Stomach (tissue), 9 donors: ENCODE measurements around the gene WDR4. TPM values are rescaled to one million over a fixed set of nuclear protein-coding genes. Genes with fewer than 3 reads are reported as not detected.

Experiments used
- DNase-seq, 2 donors: peaks; one replicate each; pipeline versions ENCODE4 v3.0.0 to v3.0.0-alpha.2; 2013 to 2019
- H3K27ac ChIP-seq, 5 donors: fragments of 200-600 bp in 4 of 5; sonication (generic) in 4 of 5; one replicate each; pipeline ENCODE4 v1.5.1; 2013 to 2019; ENCODE audit warnings: mild to moderate bottlenecking in 1 of 5, moderate library complexity in 1 of 5
- H3K27me3 ChIP-seq, 3 donors: fragments of 200-600 bp; sonication (generic); one replicate each; pipeline ENCODE4 v1.5.1; 2017 to 2019; ENCODE audit warnings: mixed run types in 1 of 3
- H3K36me3 ChIP-seq, 4 donors: fragments of 200-600 bp; sonication (generic); 1 replicate in 3 of 4; 2 replicates in 1 of 4; pipeline ENCODE4 v1.5.1; 2016 to 2019
- H3K4me1 ChIP-seq, 4 donors: fragments of 200-600 bp; sonication (generic); one replicate each; pipeline ENCODE4 v1.5.1; 2016 to 2019
- H3K4me3 ChIP-seq, 4 donors: fragments of 200-600 bp; sonication (generic) in 3 of 4; one replicate each; pipeline ENCODE4 v1.5.1; 2016 to 2019; ENCODE audit warnings: mild to moderate bottlenecking in 1 of 4
- H3K9me3 ChIP-seq, 4 donors: fragments of 200-600 bp; sonication (generic); one replicate each; pipeline ENCODE4 v1.5.1; 2016 to 2019
- CTCF ChIP-seq, 7 experiments: fragments of 450-650 bp in 4 of 7; fragments of 200-600 bp in 3 of 7; sonication (generic) in 3 of 7; IDR thresholded peaks; one replicate each; pipeline ENCODE4 v1.5.1; 2016 to 2019; ENCODE audit warnings: antibody characterized with exemption in 7 of 7, control low read depth in 2 of 7, mild to moderate bottlenecking in 1 of 7
- EP300 ChIP-seq: sonication (generic); formaldehyde crosslinking; IDR thresholded peaks from one replicate; pipeline ENCODE4 v1.6.1; 2017; ENCODE audit warnings: antibody characterized with exemption
- POLR2A ChIP-seq, 4 donors: fragments of 450-650 bp; IDR thresholded peaks; one replicate each; pipeline ENCODE4 v1.6.1; 2016; ENCODE audit warnings: antibody characterized with exemption in 4 of 4, control low read depth in 2 of 4, mild to moderate bottlenecking in 1 of 4, moderate library complexity in 1 of 4
- POLR2AphosphoS5 ChIP-seq, 3 donors: sonication (generic); formaldehyde crosslinking; IDR thresholded peaks; one replicate each; pipeline ENCODE4 v1.6.1; 2016; ENCODE audit warnings: antibody characterized with exemption in 3 of 3
- WGBS, 5 donors: extraction: QIAGEN DNeasy Blood & Tissue Kit in 3 of 5; methylation state at CpG; one replicate each; pipeline versions ENCODE4 v1.1.5 to v1.1.7; 2013 to 2018; 5-methylcytosine and 5-hydroxymethylcytosine counted together
- intact Hi-C: fragments of 100-400 bp; cut with DNase I; formaldehyde crosslinking; loops from one replicate; pipeline ENCODE4 v1.15.1; 2023; ENCODE audit warnings: low total_unique reads
- polyA plus RNA-seq, 3 donors: library from polyadenylated mRNA; stranded (reverse); fragments of 200-250 nt; gene quantifications; one replicate each; pipeline ENCODE4 v1.2.3, GENCODE V29; 2013
- total RNA-seq, 5 donors: library from RNA; depleted of rRNA; stranded (reverse); fragments of >200 nt; gene quantifications; one replicate each; pipeline versions ENCODE4 v1.1.0 to v1.2.3, GENCODE V29; 2014 to 2016
- donor health status: healthy with polysubstance abuse.
- donor health status: Bipolar disorder and iron deficiency.
- donor health status: healthy.

Gene WDR4
- total and polyA plus RNA-seq, 8 donors, result 7.5 to 285 (median 9.5) TPM

DNA sequence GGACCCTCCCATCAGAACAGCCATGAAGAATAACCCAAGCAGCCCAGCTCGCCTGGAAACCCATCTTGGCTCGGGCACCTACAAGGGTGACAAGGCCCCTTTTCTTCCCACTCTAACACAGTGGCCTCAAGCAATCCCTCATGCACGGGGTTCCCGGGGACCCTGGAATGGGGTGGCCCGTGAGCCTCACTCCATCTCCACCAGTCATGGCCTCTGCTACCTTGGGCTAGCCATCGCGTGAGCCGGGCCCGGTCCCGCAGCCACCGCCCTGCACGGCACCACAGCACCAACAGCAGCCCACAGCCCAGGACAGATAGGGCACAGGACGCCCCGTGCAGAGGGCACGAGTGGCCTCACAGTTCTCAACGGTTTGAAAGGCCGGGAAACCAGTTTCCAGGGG lies 19.0 kb downstream of the WDR4 start:
- 91 to 98% (median 93%) methylated on average over 16 to 17 of the region's 17 CpGs for WGBS, 5 donors
- H3K9me3 ChIP-seq, result no peaks in the 10 kb centered on the region
- no peak for DNase-seq
- H3K4me1 ChIP-seq, result peaks cover 0 to 13% (median 0%) of the 10 kb centered on the region in 4 donors
- TF ChIP-seq EP300, result no peak
- peaks cover 66 to 97% (median 94%) of the 10 kb centered on the region in 4 donors for H3K36me3 ChIP-seq
- no peak overlapping the region for H3K27ac ChIP-seq
- intact Hi-C loops, result no loop called here
- H3K4me3 ChIP-seq, result no peak overlapping the region
- no peaks in the 10 kb centered on the region for H3K27me3 ChIP-seq

GRCh38 chr21:42859891-42860230 lies 19.5 kb downstream of the WDR4 start:
- intact Hi-C loops, result no loop called here
- no peak overlapping the region for H3K4me3 ChIP-seq
- H3K9me3 ChIP-seq, result no peaks in the 10 kb centered on the region
- H3K36me3 ChIP-seq, result peaks cover 71 to 97% (median 95%) of the 10 kb centered on the region in 4 donors
- no peak for DNase-seq
- no peak for TF ChIP-seq POLR2A (IDR thresholded peaks at IDR 0.05)
- TF ChIP-seq EP300, result no peak
- no peak for TF ChIP-seq CTCF (IDR thresholded peaks at IDR 0.05)
- TF ChIP-seq POLR2AphosphoS5 (IDR thresholded peaks at IDR 0.05), result no peak
- peaks cover 0 to 8% (median 0%) of the 10 kb centered on the region in 4 donors for H3K4me1 ChIP-seq
- H3K27me3 ChIP-seq, result no peaks in the 10 kb centered on the region
- 91 to 100% (median 97%) methylated on average over 2 to 6 of the region's 6 CpGs for WGBS, 5 donors
- no peak overlapping the region for H3K27ac ChIP-seq

DNA sequence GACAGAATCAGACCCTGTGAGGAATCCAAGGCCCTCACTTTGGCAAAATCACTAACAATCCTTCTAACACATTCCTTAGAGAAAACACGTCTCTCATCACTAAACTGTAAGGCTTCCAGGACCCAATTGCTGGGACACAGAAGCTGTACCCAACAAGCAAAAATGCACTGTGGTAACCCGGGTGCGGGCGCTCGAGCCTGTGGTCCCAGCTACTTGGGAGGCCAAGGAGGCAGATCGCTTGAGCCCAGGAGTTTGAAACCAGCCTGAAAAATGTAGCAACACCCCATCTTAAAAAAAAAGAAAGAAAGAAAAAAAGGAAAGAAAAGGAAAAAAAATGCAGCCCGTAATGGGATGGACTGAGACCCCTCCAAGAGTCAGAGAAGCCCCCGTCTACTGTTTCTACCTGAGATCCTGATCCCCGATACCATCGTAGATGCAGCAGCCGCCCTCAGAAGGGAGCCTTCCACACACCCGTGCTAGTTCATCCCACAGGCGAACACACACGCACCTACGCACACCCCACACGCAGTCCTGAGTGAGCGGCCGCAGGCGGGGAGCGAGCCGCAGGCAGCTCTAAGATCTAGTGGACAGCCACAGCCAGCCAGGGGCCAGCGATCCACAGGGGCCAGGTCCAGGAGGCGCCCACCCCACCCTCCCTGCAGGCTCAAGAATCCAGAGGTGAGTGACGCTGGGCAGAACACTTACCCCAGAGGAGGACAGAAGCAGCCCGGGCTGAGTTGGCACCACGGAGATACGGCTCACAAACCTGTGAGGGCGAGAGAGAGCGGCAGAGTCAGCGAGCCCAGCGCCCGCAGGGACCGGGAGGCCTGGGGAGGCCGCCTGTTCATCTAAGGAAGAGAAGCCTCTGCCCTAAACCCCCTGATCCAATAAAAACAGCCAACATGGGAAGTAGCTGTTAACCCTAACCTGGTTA lies 20.1 kb downstream of the WDR4 start:
- H3K4me3 ChIP-seq, result no peak overlapping the region
- peaks cover 0 to 8% (median 0%) of the 10 kb centered on the region in 4 donors for H3K4me1 ChIP-seq
- no peak for TF ChIP-seq POLR2AphosphoS5 (IDR thresholded peaks at IDR 0.05)
- WGBS, 5 donors, result 93 to 97% (median 96%) methylated on average over 23 to 34 of the region's 34 CpGs
- intact Hi-C loops, result no loop called here
- no peaks in the 10 kb centered on the region for H3K9me3 ChIP-seq
- H3K27ac ChIP-seq, result no peak overlapping the region
- no peaks in the 10 kb centered on the region for H3K27me3 ChIP-seq
- peaks cover 77 to 97% (median 95%) of the 10 kb centered on the region in 4 donors for H3K36me3 ChIP-seq
- no peak for DNase-seq

DNA sequence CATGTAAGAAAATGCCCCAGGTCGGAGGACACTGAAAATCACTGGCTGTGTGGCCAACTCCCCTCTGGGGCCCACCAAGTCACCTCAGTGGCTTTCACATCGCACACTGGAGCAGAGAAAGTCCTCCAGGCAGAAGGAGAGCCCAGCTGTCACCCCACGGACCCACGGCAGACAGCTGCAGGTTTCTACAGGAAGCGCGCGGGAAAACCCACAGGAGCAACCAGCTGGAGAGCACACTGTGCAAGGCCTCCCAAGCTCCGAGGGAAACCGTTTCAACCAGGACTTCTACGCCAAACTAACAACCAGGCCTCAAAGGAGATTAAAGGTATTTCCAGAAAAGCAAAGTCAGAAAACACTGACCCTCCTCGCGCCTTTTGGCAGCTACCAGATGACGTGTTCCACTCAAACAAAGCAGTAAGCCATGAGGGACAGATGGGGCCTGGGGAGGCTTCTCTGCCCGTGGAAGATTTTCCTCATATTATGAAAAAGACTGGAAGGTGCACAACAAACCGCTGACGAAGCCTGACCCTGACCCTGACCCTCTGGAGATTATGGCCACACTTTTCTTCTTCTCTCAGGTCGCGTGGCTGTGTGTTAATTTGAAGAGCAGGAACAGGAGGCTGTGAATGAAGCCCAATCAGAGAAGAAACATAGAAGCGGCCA lies 21.0 kb downstream of the WDR4 start:
- Histone ChIP-seq H3K4me3 (no peak overlapping the region), H3K9me3 (no peaks in the 10 kb centered on the region), H3K27ac (no peak overlapping the region), H3K27me3 (no peaks in the 10 kb centered on the region), H3K36me3 (peaks cover 82 to 100% (median 100%) of the 10 kb centered on the region in 4 donors), H3K4me1 (peaks cover 0 to 8% (median 0%) of the 10 kb centered on the region in 4 donors)
- DNase-seq, result no peak
- intact Hi-C loops, result no loop called here
- WGBS, 5 donors, result 83 to 88% (median 87%) methylated on average over 19 of the region's 19 CpGs
- no peak for TF ChIP-seq CTCF (IDR thresholded peaks at IDR 0.05)
- TF ChIP-seq EP300, result no peak
- no peak for TF ChIP-seq POLR2AphosphoS5 (IDR thresholded peaks at IDR 0.05)
- TF ChIP-seq POLR2A (IDR thresholded peaks at IDR 0.05), result no peak

GRCh38 chr21:42857216-42857615 lies 22.1 kb downstream of the WDR4 start:
- H3K27me3 ChIP-seq, result no peaks in the 10 kb centered on the region
- DNase-seq, result no peak
- WGBS, 5 donors, result 94 to 96% (median 94%) methylated on average over 11 of the region's 11 CpGs
- H3K27ac ChIP-seq, result no peak overlapping the region
- no peak for TF ChIP-seq POLR2A (IDR thresholded peaks at IDR 0.05)
- no peak for TF ChIP-seq EP300
- no peak for TF ChIP-seq POLR2AphosphoS5 (IDR thresholded peaks at IDR 0.05)
- TF ChIP-seq CTCF (IDR thresholded peaks at IDR 0.05), result no peak
- H3K4me3 ChIP-seq, result no peak overlapping the region
- no peaks in the 10 kb centered on the region for H3K9me3 ChIP-seq
- no peaks in the 10 kb centered on the region for H3K4me1 ChIP-seq
- peaks cover 81 to 100% (median 100%) of the 10 kb centered on the region in 4 donors for H3K36me3 ChIP-seq
- intact Hi-C loops, result no loop called here
